ENCODE results near the gene RXFP2. TPM values are rescaled to one million over a fixed set of nuclear protein-coding genes. Genes with fewer than 3 reads are reported as not detected.

Gene RXFP2
- total and polyA plus RNA-seq, 2 of the 8 experiments (the other 6 are each of a cell fraction or from before 2014, with no cell fraction given), result not detected

DNA sequence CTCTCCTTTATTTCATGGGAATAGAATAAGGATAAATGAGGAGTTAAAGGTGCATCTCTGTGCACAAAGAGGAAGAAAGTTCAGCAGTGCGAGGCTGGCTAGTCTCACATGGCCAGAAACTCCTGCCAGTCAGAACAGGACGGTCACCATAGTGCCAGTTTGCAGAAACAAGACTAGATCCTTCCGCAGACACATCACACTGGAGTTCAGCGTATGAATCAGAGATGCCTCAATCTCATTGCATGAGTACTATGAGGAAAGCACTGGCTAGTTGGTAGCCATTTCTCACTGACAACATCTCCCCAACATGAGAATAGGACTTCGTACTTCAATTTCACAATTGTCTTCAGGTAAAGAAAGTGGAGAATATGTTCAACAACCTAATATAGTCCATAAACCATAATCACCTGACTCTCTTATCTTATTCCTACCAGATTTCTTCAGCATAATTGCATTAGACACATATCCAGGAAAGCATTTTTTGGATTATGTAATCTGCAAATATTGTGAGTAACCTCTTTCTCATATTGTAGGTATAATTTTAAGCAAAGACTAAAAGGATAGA is 34.9 kb downstream of the RXFP2 start:
- Histone ChIP-seq H2BK5ac (ENCODE audit: low read depth, low read length) (no peak overlapping the region), H3K4me1 (replicated peaks in 1 of 4; ENCODE audit: control insufficient read depth in 3 of 4, insufficient read depth in 4 of 4, low read length in 3 of 4) (no peaks in the 10 kb centered on the region), H3K23me2 (ENCODE audit: low read depth, low read length) (no peaks in the 10 kb centered on the region), H3K23ac (ENCODE audit: insufficient read length) (no peak overlapping the region), H4K91ac (replicated peaks; ENCODE audit: insufficient read length, low read length) (no peak overlapping the region), H2BK12ac (ENCODE audit: low read depth, low read length) (no peak overlapping the region), H3K79me1 (ENCODE audit: low read depth, low read length) (no peaks in the 10 kb centered on the region), H3K4ac (replicated peaks; ENCODE audit: insufficient read length, low read depth, low read length) (no peak overlapping the region), H2BK20ac (ENCODE audit: low read length) (no peak overlapping the region), H4K8ac (ENCODE audit: extremely low read depth, insufficient read depth, low read length) (no peak overlapping the region), H4K5ac (ENCODE audit: insufficient read length, low read depth, low read length) (no peak overlapping the region), H3K4me3 (ENCODE audit: extremely low read depth in 1 of 4, insufficient read depth in 2 of 4, low read depth in 3 of 4, low read length in 4 of 4) (no peak overlapping the region), H4K20me1 (replicated peaks in 1 of 2; ENCODE audit: control insufficient read depth in 1 of 2, insufficient read depth in 2 of 2, low read length in 2 of 2) (no peaks in the 10 kb centered on the region), H2BK15ac (ENCODE audit: low read length) (no peak overlapping the region), H3K79me2 (ENCODE audit: control insufficient read depth in 1 of 2, insufficient read depth in 2 of 2, low read length in 2 of 2) (no peaks in the 10 kb centered on the region), H3K9me3 (ENCODE audit: insufficient read depth in 2 of 2, low read depth in 1 of 2, low read length in 1 of 2) (no peaks in the 10 kb centered on the region), H3K56ac (replicated peaks; ENCODE audit: insufficient read length, low read depth, low read length) (no peak overlapping the region), H3K36me3 (ENCODE audit: control insufficient read depth in 2 of 4, insufficient read depth in 4 of 4, low read length in 3 of 4) (no peaks in the 10 kb centered on the region), H3K4me2 (ENCODE audit: insufficient read depth in 1 of 2, low read depth in 2 of 2, low read length in 2 of 2) (no peak overlapping the region), H3K14ac (ENCODE audit: insufficient read length) (no peak overlapping the region), H3K9ac (replicated peaks in 1 of 4; ENCODE audit: extremely low read depth in 1 of 4, low read depth in 3 of 4, low read length in 3 of 4) (no peak overlapping the region), H2AK5ac (ENCODE audit: low read depth, low read length) (no peak overlapping the region), H2BK120ac (replicated peaks; ENCODE audit: low read depth, low read length) (no peak overlapping the region), H3K27ac (ENCODE audit: low read depth, low read length) (no peak overlapping the region), H2AFZ (ENCODE audit: low read length) (no peak overlapping the region; the same call in 1 of the 2 replicates), H3K27me3 (replicated peaks in 1 of 4; ENCODE audit: control insufficient read depth in 3 of 4, extremely low read depth in 1 of 4, insufficient read depth in 3 of 4, low read length in 3 of 4) (no peaks in the 10 kb centered on the region), H3K18ac (ENCODE audit: extremely low read depth, low read length) (no peak overlapping the region)
- POLR2A ChIA-PET (ENCODE audit: partially characterized antibody), result no interaction called here
- no peak for FAIRE-seq
- WGBS, 2 experiments (ENCODE audit: extremely low coverage in 1 of 2, insufficient coverage in 1 of 2, insufficient read length in 1 of 2, insufficient replicate concordance in 2 of 2, low coverage in 1 of 2, low lambda C conversion rate in 2 of 2, missing lambda C conversion rate in 1 of 2), result 83% methylated on average over 5 of the region's 5 CpGs; no CpG with 5 or more reads in 1 of the 2 experiments
- CTCF ChIA-PET (ENCODE audit: partially characterized antibody), result interaction anchor here (1.2 kb wide), 1 partner anchor 32 kb away, joined by 3 read pairs; no protein-coding TSS in a partner anchor
- no peak for DNase-seq (ENCODE audit: low read depth in 1 of 2, low spot score in 2 of 2)
- TF ChIP-seq SRF (IDR thresholded peaks at IDR 0.05; ENCODE audit: low read depth, low read length), result no peak
- TF ChIP-seq ATF3 (IDR thresholded peaks at IDR 0.05; ENCODE audit: insufficient read depth, low read depth, low read length), result no peak
- TF ChIP-seq SIX5 (IDR thresholded peaks at IDR 0.05; ENCODE audit: low read depth, low read length), result no peak
- no peak for TF ChIP-seq TBP (IDR thresholded peaks at IDR 0.05; ENCODE audit: low read depth, low read length)
- TF ChIP-seq SP2 (IDR thresholded peaks at IDR 0.05; ENCODE audit: low read length), result no peak
- TF ChIP-seq HDAC6 (IDR thresholded peaks at IDR 0.05; ENCODE audit: low read depth, low read length), result no peak
- no peak for TF ChIP-seq USF2 (IDR thresholded peaks at IDR 0.05; ENCODE audit: low read length)
- TF ChIP-seq CTCF (IDR thresholded peaks at IDR 0.05; ENCODE audit: control extremely low read depth in 1 of 3, insufficient read depth in 1 of 3, low read depth in 1 of 3, low read length in 3 of 3), result no peak
- TF ChIP-seq RBBP5 (IDR thresholded peaks at IDR 0.05; ENCODE audit: borderline replicate concordance, low read depth, low read length), result no peak
- no peak for TF ChIP-seq TAF7 (optimal IDR thresholded peaks at IDR 0.05; ENCODE audit: borderline replicate concordance, low read depth, low read length)
